ENCODE measurements around the gene MUC4.
"Not testable (repeated sequence)": the region's sequence is repeated elsewhere in the genome, so short reads cannot be mapped to it uniquely, and the experiment has no call there.

MUC4 gene

DNA sequence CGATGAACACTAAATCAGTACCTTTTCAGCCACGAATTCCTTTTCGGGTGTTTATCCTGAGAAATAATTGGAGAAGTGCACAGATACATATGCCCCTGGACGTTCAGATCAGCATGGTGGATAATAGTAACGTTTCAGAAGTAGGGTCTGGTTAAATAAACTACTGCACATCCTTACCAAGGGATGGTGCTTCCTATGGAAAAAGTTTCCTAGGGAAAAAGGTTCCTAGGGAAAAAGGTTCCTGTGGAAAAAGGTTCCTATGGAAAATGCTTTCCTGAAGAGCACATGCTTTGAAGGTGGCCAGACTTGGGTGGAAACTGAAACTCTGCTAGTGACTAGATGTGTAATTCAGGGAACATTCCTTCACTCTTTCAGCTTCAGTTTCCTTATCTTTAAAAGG, 62.6 kb downstream of the MUC4 start:
- in situ Hi-C loops (cut with HindIII; ENCODE audit: low sequenced_read_pairs) = not testable (repeated sequence)

DNA sequence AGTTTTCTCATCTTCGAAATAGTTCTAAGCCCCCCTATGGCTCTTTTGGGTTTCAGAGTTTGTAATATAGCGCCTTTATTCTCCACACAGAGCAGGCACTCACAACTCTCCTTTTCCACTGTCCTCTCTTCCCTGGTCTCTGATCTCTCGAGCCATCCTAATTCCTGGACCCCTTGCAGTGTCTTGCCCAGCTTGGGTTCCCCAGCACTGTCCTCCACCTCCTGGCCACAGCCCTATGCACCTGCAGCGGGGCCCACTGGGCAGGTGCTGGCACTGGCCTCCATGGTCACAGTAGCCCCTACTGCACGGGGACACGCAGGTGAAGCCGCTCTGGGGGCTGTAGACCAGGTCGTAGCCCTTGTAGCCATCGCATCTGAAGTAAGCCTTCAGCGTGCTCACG, 63.1 kb downstream of the MUC4 start:
- in situ Hi-C loops (cut with HindIII; ENCODE audit: low sequenced_read_pairs) = no loop called here

DNA sequence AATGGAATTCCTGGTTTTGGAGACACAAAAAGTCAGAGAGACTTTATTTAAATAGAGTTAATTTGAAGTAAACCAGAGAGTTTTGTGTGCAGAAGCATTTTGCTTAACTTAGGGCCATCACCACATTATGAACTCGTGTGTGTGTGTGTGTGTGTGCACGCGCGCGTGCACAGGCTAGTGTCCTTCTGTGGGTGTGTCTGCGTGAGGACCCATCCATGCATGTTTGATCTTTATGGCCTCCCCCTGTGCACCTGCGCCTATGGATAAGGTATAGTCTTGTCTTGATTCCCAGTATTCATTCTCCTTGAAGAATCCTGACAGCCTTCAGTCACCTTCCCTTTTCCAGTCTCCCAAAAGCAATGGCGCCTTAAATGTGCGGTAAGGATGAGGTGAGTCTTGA, 65.0 kb downstream of the MUC4 start:
- in situ Hi-C loops (cut with HindIII; ENCODE audit: low sequenced_read_pairs) = no loop called here

DNA sequence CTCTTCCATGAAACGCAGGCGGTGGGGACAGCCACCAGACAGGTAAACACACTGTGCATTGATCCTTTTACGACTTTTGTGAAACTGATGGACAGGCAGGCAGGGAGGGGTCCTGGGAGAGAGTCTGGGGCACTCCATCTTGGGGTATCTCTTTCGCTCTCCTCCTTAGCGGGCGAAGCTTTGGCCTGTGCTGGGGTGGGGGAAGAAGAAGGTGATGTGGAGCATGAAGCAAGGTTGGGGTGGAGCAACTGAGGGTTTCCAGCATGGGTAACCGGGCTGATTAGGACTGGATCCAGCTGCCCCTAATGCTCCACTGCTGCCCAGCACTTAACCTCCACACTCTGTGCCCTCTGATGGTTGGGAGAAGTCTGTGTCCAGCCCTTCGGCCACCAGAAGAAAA, 65.4 kb downstream of the MUC4 start:
- in situ Hi-C loops (cut with HindIII; ENCODE audit: low sequenced_read_pairs) = no loop called here

DNA sequence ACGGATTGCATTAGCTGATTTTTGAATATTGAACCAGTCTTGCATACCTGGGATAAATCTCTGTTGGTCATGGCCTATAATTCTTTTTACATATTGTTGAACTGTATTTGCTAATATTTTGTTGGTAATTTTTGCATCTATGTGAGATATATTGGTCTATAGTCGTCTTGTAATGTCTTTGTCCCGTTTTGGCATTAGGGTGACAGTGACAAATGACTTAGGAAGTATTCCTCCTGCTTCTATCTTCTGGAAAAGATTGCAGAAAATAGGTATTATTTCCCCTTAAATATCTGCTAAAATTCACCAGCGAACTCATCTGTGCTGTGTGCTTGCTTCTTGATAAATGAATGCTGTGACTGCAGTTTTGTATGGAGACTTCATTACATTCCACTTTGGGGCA, 67.3 kb downstream of the MUC4 start:
- in situ Hi-C loops (cut with HindIII; ENCODE audit: low sequenced_read_pairs) = no loop called here

DNA sequence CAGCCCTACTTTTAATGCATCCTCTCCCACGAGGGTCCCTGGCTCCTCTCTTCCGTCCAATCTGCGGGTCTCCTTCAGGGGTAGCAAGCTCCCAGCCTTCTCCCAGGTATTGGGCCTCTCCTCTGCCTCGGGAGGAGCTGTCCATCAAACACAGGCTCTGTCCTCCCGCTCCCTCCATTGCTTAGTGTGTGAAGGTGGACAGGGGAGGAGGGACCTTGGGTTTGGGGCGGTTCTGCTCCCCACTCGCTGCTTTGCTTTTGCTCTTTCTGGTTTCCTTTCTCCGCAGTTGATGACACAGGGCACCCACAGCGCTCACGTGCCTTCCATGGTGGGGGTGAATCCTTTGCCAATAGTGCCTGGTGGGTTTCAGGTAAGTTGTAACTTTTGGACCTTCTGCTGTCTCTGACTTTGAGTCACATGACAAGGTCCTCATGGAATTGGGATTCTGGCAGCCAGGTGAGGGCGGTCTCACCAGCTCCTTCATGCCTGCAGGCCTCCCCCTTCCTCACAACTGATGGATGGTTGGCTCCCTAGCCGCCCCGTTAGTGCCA, 72.1 kb downstream of the MUC4 start:
- in situ Hi-C loops (cut with HindIII; ENCODE audit: low sequenced_read_pairs) = no loop called here

DNA sequence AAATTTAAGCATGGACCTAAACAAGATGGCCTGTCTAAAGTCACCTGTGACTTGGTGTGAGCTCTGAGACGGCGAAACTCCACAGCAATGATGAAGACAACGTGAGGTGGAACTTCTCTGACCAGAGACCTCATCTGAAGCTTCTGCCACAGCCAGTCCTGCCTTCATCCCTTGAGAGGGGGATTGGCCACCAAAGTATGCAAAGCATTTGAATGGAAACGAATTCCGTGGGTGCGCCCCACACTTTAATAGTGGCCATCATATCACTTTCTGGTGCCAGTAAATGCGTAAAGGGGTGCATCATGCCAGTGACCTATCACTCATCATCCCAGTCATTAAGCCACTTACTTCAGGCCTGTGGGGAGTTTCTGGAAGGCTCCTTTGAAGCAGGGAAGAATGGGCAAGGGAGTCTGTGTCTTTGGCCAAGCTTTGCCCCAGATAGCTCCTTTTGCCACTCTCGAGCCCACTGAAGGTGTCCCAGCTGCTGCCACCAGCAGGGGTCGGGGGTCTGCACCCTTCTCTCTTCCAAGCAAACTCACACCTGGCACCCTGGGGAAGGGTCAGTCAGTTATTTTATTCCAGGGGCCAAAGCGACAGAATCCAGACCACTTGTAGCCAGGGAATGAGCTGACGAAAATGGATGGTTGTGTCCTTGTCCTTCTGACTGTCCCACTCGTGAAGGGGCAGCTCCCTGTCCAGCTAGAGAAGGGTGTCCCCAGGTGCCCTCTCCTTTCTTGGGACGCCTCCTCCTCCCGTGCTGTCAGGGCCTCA, 73.3 kb downstream of the MUC4 start:
- in situ Hi-C loops (cut with HindIII; ENCODE audit: low sequenced_read_pairs) = no loop called here

DNA sequence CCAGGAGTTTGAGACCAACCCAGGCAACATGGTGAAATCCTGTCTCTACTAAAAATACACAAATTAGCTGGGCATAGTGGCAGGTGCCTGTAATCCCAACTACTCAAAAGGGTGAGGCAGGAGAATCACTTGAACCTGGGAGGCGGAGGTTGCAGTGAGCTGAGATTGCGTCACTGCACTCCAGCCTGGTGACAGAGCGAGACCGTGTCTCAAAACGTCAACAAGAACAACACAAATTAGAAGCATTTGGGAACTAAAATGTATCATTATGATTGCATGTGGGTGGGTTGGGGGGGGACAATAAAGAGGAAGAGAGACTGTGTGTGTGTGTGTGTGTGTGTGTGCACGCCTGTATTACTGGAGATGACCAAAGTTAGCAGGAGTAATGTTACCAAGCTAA, 73.9 kb downstream of the MUC4 start:
- in situ Hi-C loops (cut with HindIII; ENCODE audit: low sequenced_read_pairs) = not testable (repeated sequence)

DNA sequence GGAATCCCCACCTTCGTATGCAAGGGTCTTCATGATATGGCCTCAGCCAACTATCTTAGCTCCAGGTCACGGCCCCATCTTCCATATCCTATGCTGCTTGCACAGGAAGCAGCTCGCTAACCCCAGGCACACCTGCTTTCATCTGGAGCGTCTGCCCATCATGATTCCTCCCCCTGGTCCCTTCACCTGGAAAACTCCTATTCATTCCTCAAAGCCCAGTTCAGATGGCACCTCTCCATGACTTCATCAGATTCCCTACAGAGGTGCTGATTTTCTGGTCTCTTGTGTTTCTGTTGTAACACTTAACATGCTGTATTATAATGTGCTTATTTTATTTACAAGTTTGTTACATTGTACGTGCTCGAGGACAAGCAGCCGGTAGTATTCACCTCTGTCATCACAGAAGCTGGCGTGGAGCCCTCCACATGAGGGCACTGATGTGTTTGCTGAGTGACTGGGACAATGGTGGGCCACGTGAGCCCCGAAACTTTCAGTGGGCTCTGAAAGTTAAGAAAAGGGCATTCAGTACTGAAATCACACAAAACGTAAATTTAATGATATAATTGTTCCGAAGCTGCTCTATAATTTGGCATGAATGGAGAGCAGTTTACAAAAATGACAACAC, 74.8 kb downstream of the MUC4 start:
- in situ Hi-C loops (cut with HindIII; ENCODE audit: low sequenced_read_pairs) = no loop called here

DNA sequence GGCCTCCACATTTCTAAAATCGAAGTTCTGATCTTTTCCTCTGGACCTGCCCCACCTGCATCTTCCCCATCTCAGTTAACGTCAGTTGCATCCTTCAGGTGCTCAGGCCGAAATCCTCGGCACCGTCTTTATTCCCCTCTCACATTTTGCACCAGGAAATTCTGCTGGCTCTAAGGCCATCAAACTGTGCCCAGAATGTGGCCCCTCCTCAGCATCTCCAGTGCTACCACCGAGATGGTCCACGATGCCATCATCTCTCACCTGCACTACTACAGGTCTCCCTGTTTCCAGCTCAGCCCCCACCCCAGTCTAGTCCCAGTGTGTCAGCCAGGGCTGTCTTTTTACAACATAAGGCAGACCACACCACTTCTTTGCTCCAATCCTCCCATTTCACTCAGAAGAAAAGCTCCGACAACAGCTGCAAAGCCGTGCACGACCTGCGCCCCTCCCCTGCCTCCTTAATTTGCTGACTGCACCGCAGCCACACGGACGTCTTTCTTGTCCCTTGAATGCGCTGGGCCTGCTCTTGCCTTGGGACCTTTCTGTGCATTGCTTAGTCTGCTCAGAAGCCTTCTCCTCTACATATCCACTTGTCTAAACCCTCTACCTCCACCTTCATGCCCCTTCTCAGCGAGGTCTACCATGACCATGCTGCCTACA, 76.6 kb downstream of the MUC4 start:
- in situ Hi-C loops (cut with HindIII; ENCODE audit: low sequenced_read_pairs) = no loop called here

DNA sequence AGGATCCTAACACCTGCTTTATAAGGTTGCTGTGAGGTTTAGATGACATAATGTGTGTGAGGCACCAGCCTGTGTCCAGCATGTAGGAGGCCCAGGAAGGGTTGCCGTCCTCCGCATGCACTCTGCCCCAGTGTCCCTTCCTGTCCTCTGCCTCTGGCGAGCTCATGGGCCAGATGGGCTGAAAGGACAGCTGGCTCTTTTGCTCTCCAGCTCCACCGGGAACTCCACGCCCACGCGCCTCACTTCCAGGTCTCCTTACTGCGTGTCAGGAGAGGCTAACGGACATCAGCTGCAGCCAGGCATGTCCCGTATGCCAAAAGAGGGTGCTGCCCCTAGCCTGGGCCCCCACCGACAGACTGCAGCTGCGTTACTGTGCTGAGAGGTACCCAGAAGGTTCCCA, 78.8 kb downstream of the MUC4 start:
- in situ Hi-C loops (cut with HindIII; ENCODE audit: low sequenced_read_pairs) = no loop called here

DNA sequence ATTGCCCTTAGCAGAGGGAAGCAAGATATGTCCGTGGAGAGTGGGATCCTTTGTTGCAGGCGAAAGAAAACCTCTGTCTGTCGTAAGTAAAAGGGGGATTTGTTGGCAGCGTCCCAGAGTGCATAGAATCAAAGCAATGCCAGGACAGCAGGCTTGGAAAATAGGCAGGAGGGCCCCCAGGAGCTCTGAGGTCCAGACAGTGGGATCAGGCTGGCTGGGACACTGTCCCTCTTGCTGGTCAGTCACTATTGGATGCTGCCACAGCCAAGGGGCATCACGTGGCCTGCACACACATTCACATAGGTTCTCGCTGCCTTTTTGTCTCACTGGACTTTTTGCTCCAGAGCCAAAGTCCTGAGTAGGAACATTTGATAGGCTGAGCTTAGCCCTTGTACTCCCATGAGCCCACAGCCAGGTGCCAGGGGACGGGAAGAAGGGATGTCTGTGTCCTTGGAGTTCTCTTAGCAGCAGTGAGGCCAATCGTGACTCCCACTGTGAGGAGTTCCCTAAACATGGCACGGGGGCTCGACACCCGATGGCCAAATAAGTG, 80.3 kb downstream of the MUC4 start:
- in situ Hi-C loops (cut with HindIII; ENCODE audit: low sequenced_read_pairs) = no loop called here

DNA sequence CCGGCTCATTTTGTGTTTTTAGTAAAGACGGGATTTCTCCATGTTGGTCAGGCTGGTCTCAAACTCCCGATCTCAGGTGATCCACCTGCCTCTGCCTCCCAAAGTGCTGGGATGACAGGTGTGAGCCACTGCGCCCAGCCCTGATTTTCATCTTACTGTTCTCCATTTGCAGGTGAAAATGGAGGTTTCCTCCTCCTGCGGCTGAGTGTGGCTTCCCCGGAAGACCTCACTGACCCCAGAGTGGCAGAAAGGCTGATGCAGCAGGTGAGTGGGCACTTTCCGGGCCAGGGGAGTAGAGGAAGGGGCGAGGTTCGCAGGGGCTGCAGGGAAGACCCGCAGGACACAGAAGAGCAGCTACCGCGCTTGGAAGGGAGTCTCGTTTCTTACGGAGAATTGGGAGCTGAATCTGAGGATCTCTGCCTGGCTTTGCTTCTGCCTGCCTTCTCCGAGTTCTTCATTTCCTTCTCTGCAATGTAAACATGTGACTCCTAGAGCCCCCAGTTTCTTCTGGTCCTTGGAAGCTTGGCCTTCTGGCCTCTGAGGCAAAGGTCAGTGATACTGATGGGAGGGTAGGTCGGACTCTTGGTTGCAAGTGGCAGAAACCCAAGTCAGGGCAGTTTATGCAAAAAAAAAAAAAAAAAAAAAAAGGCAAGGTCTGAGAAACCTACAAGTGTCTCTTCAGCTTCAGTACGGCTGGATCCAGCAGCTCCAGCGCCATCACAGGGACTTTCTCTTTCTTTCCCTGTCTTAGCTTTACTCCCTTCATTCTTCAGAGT, 82.1 kb downstream of the MUC4 start:
- in situ Hi-C loops (cut with HindIII; ENCODE audit: low sequenced_read_pairs) = no loop called here

DNA sequence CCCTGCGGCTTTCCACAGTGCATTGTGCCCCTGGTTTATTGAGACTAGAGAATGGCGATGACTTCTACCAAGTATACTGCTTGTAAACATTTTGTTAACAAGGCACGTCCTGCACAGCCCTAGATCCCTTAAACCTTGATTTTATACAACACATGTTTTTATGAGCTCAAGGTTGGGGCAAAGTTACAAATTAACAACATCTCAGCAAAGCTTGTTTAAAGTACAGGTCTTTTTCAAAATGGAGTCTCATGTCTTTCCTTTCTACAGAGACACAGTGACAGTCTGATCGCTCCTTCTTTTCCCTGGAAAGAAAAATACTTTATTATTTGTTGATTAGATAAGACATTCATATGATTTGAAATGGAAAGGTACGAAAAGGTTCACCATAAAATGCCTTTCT, 82.9 kb downstream of the MUC4 start:
- in situ Hi-C loops (cut with HindIII; ENCODE audit: low sequenced_read_pairs) = not testable (repeated sequence)

DNA sequence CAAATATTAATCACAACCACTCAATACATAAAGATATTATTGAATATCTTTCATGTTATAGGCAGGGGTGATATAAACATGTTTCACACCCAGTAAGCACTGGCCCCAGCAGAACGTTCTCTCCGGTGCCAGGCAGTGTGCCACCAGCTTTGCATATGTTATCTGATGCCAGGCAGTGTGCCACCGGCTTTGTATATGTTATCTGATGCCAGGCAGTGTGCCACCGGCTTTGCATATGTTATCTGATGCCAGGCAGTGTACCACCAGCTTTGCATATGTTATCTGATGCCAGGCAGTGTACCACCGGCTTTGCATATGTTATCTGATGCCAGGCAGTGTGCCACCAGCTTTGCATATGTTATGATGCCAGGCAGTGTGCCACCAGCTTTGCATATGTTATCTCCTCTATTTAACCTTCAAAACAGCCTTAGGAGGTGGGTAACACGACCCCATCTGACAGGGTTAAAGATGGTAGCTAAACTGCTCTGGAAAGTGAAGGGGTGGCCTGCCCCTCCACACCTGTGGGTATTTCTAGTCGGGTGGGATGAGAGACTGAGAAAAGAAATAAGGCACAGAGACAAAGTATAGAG, 84.0 kb downstream of the MUC4 start:
- in situ Hi-C loops (cut with HindIII; ENCODE audit: low sequenced_read_pairs) = no loop called here

DNA sequence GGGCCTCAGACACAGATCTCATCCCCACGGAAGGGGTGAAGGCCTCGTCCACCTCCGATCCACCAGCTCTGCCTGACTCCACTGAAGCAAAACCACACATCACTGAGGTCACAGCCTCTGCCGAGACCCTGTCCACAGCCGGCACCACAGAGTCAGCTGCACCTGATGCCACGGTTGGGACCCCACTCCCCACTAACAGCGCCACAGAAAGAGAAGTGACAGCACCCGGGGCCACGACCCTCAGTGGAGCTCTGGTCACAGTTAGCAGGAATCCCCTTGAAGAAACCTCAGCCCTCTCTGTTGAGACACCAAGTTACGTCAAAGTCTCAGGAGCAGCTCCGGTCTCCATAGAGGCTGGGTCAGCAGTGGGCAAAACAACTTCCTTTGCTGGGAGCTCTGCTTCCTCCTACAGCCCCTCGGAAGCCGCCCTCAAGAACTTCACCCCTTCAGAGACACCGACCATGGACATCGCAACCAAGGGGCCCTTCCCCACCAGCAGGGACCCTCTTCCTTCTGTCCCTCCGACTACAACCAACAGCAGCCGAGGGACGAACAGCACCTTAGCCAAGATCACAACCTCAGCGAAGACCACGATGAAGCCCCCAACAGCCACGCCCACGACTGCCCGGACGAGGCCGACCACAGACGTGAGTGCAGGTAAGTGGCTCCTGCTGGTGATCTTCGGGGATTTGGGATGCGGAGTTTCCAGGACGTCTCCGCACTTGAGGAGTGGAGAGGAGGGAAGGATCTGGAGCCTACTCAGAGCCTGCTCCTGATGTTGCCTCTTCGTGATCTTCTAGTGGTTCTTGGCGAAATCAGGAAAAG, 85.6 kb downstream of the MUC4 start:
- in situ Hi-C loops (cut with HindIII; ENCODE audit: low sequenced_read_pairs) = not testable (repeated sequence)

DNA sequence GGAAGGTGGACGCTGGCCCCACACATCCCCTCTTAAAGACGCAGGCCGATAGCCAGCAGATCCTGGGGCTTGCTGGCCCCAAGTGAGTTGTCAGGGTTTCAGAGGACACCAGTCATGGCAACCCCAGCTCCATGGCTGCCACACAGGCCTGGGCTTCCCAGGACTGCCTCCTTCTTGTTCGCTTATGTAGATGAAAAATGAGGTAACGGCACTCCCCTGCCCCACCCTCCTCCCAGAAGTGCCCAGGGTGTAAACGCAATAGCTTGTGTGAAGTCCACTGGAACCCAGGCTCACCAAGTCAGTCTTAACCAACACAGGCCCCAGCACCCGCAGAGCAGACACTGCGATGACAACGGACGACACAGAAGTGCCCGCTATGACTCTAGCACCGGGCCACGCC, 87.4 kb downstream of the MUC4 start:
- in situ Hi-C loops (cut with HindIII; ENCODE audit: low sequenced_read_pairs) = not testable (repeated sequence)

DNA sequence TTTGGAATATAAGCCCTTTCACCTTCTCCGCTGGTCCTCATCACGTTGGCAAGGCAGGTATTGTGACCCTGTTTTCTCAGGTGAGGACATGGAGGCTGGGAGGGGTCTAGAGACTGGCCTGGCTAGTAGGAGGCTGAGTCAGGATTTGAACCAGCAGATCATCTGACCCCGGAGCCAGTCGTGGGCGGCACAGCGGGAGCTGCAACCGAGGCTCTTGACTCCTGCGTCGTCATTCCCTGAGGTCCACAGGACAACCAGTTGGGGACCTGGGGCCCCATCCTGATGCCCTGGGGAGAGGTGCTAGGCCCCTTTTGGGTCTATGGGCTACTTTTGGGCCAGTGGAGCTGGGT, 88.8 kb downstream of the MUC4 start:
- in situ Hi-C loops (cut with HindIII; ENCODE audit: low sequenced_read_pairs) = not testable (repeated sequence)

DNA sequence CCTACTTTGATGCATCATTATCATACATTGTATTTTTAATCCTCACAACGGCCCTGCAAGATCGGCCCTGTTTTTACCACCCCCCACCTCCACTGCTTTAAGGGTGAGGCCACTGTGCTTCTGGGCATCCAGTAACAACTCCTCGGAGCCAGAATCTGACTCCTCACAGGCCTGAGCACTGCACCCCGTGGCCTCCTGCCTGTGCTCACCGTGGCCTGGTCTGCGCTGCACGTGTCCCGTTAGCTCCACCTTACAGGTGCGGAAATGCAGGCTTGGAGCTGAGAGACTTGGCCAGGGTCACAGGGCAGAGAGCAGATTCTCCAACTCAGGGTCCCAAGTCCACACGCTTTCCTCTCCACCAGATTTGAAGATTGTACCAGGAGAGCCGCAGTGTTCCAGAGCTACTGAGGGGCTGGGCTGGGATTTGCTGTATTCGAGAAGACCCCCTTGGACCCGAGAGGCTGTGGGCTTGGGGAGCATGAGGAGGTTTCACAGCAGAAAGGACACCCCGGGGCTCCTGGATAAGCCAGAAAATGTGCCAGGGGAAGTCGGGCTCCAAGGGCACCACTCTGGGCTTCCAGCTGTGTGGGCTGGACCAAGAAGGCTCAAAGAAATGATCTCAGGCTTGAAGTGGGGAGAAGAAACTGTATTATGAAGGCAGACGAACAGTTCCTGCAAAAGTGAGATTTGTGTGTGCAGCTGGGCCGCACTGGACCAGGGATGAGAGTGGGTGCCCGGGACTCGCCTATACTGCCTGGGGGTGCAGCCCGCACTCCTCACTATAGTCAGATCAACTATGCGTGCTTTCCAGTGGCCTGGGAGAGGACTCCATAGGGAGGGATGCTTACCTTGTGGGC, 89.4 kb downstream of the MUC4 start:
- in situ Hi-C loops (cut with HindIII; ENCODE audit: low sequenced_read_pairs) = not testable (repeated sequence)

All from endothelial cell of hepatic sinusoid (primary cell).